NCI-H2196 treated with DMSO at 0.1 percent for 48 hours (cell line): Measurements from ENCODE around the gene CELA2B.
"Not testable (repeated sequence)": the region's sequence is repeated elsewhere in the genome, so short reads cannot be mapped to it uniquely, and the experiment has no call there.

ENCODE experiments used
- DNase-seq: peaks from one replicate; lab custom pipeline; 2025; ENCODE audit not compliant: unreplicated experiment; lab: John Stamatoyannopoulos, UW

Gene CELA2B

DNA sequence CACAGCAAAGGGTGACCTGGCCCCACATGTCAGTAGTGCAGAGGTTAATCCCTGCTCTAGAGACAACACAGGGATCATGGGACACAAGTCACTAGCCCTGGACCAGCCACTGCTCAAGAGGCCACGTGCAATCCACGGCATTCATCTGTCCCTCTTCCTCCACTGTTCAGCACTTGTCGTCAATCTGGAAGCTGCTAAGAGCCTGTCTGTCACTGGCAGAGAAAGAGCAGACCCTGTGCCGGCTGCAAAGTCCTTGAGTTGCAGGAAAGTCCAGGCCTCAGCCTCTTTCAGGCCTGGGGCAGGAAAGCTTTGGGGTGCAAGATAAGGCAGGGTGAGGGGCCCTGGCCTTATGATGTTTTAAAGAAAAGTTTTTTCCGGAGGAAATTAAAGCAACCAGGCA, 16.7 kb downstream of the CELA2B start:
- DNase-seq: no peak

DNA sequence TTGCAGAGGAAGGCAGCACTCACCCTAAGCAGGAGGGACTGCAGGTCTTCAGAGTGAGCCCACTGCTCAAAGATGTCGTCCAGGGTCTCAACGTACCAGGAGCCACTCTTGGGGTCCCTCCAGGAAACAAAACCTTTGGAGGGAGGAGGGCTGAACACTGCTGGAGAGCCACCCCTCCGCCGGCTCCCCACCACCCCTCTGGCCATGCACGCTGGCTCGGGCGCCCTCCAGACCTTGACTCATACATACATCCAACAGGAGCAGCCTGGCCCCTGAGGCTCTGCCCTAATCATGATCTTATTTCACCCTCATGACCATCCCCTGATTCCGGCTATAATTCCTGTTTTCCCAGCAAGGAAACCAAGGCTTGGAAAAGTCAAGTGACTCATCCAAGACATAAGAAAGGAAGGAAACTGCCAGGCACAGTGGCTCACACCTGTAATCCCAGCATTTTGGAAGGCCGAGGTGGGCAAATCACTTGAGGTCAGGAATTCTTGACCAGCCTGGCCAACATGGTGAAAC, 18.0 kb downstream of the CELA2B start:
- no peak for DNase-seq

- DNase-seq: no peak
Measured at GRCh38 chr1:15500184-15501178, 24.6 kb downstream of the CELA2B start.

DNA sequence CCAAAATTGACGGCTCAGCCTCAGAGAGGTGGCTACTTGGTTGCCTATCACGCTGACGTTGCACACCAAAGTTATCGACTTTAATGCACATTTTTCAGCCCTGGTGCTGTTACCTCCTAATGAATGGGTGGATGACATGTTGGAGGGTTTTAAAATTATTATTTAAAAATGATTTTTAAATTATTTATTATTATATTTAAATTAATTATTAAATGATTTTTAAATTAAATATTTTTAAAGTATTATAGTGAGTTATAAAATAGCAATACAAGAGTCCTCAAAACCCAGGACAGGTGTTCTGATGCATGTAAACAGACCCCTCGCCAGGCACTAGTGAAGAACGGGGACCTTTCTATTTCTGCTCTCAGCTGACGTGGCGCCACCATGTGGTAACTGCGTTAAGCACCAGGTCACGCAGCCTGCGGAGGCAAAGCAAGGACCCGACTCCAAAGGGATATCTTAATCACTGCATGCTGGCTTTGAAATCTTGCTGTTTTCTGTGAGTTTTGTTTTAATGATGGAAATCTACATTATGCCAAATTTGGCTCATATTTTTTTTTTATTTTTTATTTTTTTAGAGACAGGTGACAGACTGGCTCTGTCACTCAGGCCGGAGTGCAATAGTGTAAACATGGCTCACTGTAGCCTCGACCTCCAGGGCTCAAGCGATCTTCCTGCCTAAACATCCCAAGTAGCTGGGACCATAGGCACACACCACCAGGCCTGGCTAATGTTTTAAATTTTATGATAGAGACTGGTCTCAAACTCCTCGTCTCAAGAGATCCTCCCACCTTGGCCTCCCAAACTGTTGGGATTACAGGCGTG, 25.5 kb downstream of the CELA2B start:
- DNase-seq: peak; percentile 40

GRCh38 chr1:15504436-15504835, 28.5 kb downstream of the CELA2B start:
- DNase-seq: no peak

- no peak for DNase-seq
Measured at GRCh38 chr1:15506831-15507230, 30.9 kb downstream of the CELA2B start.

- DNase-seq: no peak
Measured at GRCh38 chr1:15507278-15507677, 31.4 kb downstream of the CELA2B start.

GRCh38 chr1:15508700-15509487, 33.0 kb downstream of the CELA2B start:
- no peak for DNase-seq

DNA sequence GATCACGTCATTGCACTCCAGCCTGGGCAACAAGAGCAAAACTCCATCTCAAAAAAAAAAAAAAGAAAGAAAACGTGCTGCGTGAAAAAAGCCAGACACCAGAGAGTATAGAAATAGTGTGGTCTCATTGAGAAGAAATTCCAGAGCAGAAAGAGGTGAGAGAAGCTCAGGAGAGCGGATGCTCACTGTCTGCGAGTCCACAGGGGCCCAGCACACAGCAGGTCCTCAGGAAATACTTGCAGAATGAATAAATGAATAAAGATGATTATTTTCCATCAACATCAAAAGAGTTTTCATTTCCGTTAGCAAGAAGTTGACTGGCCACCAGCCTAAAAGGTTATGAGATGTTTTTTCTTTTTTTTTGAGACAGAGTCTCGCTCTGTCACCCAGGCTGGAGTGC, 33.7 kb downstream of the CELA2B start:
- DNase-seq: no peak

GRCh38 chr1:15510611-15511405, 34.9 kb downstream of the CELA2B start:
- no peak for DNase-seq

- no peak for DNase-seq
Measured at GRCh38 chr1:15513192-15513591, 37.3 kb downstream of the CELA2B start.

- DNase-seq: no peak
Measured at GRCh38 chr1:15513919-15514318, 38.0 kb downstream of the CELA2B start.

- not testable (repeated sequence) for DNase-seq
Measured at GRCh38 chr1:15514557-15514956, 38.7 kb downstream of the CELA2B start.

DNA sequence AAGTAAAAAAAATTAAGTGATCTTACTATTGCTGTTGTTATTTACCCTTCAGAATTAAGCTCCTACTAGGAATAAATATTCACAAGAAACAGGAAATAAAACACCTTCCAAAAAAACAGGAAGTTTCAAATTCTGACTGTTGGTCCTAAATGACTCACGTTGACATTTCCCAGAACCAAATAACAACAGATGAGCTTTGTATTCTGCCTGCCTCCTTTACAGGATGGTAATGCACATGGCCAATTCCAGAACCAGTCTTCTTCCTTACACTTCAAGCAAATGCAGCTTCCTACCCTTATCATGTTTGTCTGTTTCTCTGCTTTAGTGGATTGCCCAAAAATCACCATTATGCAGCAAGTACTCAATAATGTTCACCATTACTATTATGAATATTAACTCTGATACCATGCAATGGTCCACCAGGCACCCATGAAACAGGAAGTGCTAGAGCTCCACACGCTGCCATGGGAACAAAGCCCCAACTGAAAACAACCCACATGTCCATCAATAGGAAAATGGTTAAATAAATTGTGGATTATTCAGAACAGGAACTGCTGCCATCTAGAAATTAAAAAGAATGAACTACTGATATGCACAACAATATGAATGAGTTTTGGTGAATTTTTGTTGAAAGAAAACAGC, 39.2 kb downstream of the CELA2B start:
- DNase-seq: no peak

- DNase-seq: no peak
Measured at GRCh38 chr1:15519625-15520024, 43.7 kb downstream of the CELA2B start.

DNA sequence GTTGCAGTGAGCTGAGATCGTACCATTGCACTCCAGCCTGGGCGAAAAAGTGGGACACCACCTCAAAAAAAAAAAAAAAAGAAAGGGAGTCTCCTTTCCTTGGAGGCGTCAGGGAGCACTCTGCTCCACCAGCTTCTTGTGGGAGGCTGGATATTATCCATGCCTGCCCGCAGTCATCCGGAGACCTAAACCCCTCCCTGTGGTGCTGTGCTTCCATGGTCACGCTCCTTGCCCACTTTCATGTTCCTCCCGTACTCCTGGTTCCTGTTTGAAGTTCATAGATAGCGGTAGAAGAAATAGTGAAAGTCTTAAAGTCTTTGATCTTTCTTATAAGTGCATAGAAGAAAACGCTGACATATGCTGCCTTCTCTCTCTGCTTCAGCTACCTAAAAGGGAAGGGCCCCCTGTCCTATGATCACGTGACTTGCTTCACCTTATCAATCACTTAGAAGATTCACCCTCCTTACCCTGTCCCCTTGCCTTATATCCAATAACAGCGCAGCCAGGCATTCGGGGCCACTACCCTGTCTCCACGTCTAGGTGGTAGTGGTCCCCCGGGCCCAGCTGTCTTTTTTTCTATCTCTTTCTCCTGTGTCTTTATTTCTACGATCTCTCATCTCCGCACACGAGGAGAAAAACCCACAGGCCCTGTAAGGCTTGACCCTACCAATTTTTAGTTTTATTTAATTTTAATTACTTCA, 45.5 kb downstream of the CELA2B start:
- DNase-seq: not testable (repeated sequence)

DNA sequence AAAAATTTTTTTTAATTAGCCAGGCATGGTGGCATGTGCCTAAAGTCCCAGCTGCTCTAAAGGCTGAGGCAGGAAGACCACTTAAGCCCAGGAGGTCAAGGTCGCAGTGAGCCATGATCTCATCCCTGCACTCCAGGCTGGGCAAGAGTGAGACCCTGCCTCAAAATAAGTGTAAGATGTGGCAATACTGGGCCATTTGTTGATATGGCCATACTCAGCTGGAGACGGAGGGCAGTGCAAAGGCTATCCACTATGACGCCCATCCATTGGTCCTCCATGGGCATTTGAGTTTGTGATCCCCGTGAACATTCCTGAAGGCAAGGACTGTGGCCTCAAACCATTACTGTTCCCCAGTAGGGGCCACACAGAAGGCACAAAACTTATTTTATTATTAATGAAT, 46.6 kb downstream of the CELA2B start:
- no peak for DNase-seq

- DNase-seq: no peak
Measured at GRCh38 chr1:15523104-15524020, 47.5 kb downstream of the CELA2B start.
